Measurements from ENCODE around the gene BAX. TPM values are rescaled to one million over a fixed set of nuclear protein-coding genes. Genes with fewer than 3 reads are reported as not detected.
"Not testable (repeated sequence)": the region's sequence is repeated elsewhere in the genome, so short reads cannot be mapped to it uniquely, and the experiment has no call there.

BAX gene
- total RNA-seq: 127 TPM
- long read RNA-seq, transcript BAX-202 (6 exons, 793 nt): major isoform, 21 of 33 reads
- long read RNA-seq, partial matches to known transcripts: 2 of 33 reads
- long read RNA-seq, other reads (novel, unspliced or antisense): 1 of 33 reads

DNA sequence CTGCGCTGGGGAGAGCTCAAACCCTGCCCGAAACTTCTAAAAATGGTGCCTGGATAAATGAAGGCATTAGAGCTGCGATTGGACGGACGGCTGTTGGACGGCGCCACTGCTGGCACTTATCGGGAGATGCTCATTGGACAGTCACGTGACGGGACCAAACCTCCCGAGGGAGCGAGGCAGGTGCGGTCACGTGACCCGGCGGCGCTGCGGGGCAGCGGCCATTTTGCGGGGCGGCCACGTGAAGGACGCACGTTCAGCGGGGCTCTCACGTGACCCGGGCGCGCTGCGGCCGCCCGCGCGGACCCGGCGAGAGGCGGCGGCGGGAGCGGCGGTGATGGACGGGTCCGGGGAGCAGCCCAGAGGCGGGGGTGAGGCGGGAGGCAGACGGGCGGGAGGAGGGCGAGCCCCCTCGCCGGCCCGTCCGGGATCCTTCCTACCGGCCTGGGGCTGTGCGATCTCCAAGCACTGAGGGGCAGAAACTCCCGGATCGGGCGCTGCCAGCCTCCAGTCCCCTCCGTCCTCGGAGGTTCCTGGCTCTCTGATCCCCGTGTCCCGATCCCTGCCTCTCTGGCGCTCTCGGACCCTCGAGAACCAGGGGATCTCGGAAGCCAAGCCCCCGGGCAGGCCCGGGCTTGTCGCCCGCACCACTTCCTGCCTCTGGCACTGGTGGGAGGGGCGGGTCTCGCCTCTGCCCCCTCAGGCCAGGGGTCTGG is at the start of gene BAX:
TSS of gene BAX (plus strand) at position 281 of the 713 bp plus-strand sequence. CDS start at position 335, 54 bp downstream.
- H3K27ac ChIP-seq: peak within 1 kb of the TSS; percentile 92
- H3K36me3 ChIP-seq: peaks cover 9% of the 10 kb centered on the region
- no peaks in the 10 kb centered on the region for H3K27me3 ChIP-seq
- H3K9me3 ChIP-seq: no peaks in the 10 kb centered on the region
- intact Hi-C loops (cut with DNase I): no loop called here
- DNase-seq (peak; percentile 99), ATAC-seq (peak; percentile 96)
- H3K4me3 ChIP-seq: peak within 1 kb of the TSS; percentile 97
- peaks cover 13% of the 10 kb centered on the region for H3K4me1 ChIP-seq
- TF ChIP-seq, protein P1, sequence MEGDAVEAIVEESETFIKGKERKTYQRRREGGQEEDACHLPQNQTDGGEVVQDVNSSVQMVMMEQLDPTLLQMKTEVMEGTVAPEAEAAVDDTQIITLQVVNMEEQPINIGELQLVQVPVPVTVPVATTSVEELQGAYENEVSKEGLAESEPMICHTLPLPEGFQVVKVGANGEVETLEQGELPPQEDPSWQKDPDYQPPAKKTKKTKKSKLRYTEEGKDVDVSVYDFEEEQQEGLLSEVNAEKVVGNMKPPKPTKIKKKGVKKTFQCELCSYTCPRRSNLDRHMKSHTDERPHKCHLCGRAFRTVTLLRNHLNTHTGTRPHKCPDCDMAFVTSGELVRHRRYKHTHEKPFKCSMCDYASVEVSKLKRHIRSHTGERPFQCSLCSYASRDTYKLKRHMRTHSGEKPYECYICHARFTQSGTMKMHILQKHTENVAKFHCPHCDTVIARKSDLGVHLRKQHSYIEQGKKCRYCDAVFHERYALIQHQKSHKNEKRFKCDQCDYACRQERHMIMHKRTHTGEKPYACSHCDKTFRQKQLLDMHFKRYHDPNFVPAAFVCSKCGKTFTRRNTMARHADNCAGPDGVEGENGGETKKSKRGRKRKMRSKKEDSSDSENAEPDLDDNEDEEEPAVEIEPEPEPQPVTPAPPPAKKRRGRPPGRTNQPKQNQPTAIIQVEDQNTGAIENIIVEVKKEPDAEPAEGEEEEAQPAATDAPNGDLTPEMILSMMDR (IDR thresholded peaks at IDR 0.05): no peak

DNA sequence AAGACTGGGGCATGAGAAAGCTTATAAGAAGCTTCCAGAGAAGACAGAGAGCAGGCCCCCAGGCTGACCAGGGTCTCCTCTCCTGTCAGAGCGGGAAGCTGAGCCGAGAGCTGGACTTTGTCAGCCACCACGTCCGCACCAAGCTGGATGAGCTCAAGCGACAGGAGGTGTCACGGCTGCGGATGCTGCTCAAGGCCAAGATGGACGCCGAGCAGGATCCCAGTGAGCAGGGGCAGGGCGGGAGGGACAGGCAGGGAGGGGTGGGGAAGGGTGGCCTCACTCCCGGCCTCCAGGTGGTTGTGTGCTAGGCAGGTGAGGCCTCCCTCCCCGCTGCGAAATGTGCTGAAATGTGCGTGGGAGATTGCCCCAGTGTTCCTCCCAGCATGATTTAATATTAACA is 49.0 kb upstream of the BAX start:
- no peak overlapping the region for H3K27ac ChIP-seq
- no peaks in the 10 kb centered on the region for H3K27me3 ChIP-seq
- intact Hi-C loops (cut with DNase I): no loop called here
- no peak for DNase-seq
- H3K9me3 ChIP-seq: no peaks in the 10 kb centered on the region
- H3K4me3 ChIP-seq: no peak overlapping the region
- H3K4me1 ChIP-seq: peaks cover 41% of the 10 kb centered on the region
- H3K36me3 ChIP-seq: peaks cover 64% of the 10 kb centered on the region
- TF ChIP-seq, protein P1 (IDR thresholded peaks at IDR 0.05): no peak
- ATAC-seq: no peak

DNA sequence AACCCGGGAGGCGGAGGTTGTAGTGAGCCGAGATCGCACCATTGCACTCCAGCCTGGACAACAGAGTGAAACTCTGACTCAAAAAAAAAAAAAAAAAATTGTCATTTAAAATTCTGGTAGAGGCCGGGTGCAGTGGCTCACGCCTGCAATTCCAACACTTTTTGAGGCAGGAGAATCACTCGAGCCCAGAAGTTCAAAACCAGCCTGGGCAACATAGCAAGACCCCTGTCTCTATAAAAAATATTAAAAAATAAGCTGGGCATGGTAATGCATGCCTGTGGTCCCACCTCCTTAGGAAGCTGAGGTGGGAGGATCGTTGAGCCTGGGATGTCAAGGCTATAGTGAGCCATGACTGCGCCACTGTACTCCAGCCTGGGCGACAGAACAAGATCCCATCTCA is 48.4 kb upstream of the BAX start:
- Histone ChIP-seq H3K36me3 (peaks cover 71% of the 10 kb centered on the region), H3K4me3 (no peak overlapping the region), H3K9me3 (no peaks in the 10 kb centered on the region), H3K27me3 (no peaks in the 10 kb centered on the region), H3K27ac (no peak overlapping the region), H3K4me1 (peaks cover 34% of the 10 kb centered on the region)
- ATAC-seq: no peak
- intact Hi-C loops (cut with DNase I): no loop called here
- no peak for DNase-seq
- TF ChIP-seq, protein P1 (IDR thresholded peaks at IDR 0.05): no peak

DNA sequence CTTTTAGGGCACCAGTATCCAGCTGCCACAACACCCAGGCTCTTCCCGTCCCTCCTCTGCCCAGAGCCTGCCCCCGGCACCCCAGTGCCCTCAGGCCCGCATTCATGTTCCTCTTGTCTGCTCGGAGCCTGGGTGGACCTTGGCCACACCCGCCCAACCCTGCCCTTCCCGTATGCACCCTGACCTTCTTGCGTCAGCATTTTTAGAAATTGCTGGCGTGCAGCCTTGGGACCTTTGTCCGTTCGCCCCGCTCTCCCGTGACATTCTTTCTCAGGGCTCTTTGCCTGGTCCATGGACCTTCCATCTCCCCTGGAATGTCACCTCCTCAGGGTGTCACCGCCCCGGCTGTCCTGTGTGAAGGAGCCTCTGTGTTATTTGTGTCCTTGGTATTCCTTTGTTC is 47.0 kb upstream of the BAX start:
- no peaks in the 10 kb centered on the region for H3K27me3 ChIP-seq
- ATAC-seq (peak; percentile 94), DNase-seq (peak; percentile 85)
- TF ChIP-seq, protein P1 (IDR thresholded peaks at IDR 0.05): no peak
- H3K9me3 ChIP-seq: no peaks in the 10 kb centered on the region
- H3K27ac ChIP-seq: peak overlapping the region; percentile 71
- H3K4me3 ChIP-seq: no peak overlapping the region
- intact Hi-C loops (cut with DNase I): no loop called here
- H3K4me1 ChIP-seq: peaks cover 20% of the 10 kb centered on the region
- peaks cover 77% of the 10 kb centered on the region for H3K36me3 ChIP-seq

DNA sequence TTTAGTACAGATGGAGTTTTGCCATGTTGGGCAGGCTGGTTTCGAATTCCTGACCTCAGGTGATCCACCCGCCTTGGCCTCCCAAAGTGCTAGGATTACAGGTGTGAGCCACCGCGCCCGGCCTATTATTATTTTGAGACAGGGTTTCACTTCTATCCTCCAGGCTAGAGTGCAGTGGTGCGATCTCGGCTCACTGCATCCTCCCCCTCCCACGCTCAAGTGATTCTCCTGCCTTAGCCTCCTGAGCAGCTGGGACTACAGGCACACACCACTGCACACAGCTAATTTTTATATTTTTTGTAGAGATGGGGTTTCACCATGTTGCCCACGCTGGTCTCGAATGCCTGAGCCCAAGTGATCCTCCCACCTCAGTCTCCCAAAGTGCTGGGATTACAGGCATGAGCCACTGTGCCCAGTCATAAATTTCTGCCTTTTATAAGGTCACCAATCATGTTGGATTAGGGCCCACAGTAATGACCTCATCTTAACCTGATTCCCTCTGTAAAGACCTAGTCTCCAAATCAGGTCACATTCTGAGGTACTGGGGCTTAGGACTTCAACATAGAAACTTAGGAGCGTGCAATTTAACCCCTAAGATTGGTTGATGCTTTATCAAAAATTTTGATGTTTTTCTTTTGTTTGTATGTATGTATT is 45.1 kb upstream of the BAX start:
- H3K4me3 ChIP-seq; H3K27me3 ChIP-seq; ATAC-seq; H3K9me3 ChIP-seq; DNase-seq; intact Hi-C loops (cut with DNase I): not testable (repeated sequence)
- Histone ChIP-seq H3K36me3 (peaks cover 91% of the 10 kb centered on the region), H3K27ac (peak overlapping the region; percentile 51), H3K4me1 (peaks cover 16% of the 10 kb centered on the region)

DNA sequence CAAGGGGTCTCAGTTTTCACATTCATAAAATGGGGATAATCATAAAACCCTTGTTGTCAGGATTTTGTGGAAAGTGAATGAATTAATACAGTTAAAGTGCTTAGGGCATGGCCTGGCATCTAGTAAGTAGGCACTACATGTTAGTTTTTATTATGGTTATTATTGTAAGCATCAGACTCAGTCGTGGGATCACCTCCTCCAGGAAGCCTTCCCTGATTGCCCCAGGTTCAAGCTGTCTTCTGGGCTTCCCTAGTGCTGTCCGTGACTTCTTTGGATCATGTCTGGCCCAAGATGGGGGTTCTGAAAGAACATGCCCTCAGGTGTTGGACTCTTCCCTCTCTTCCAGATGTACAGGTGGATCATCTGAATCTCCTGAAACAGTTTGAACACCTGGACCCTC is 43.9 kb upstream of the BAX start:
- Histone ChIP-seq H3K4me1 (peaks cover 16% of the 10 kb centered on the region), H3K9me3 (no peaks in the 10 kb centered on the region), H3K27me3 (no peaks in the 10 kb centered on the region), H3K36me3 (peaks cover 91% of the 10 kb centered on the region), H3K4me3 (no peak overlapping the region), H3K27ac (no peak overlapping the region)
- intact Hi-C loops (cut with DNase I): no loop called here
- DNase-seq (no peak), ATAC-seq (no peak)
- TF ChIP-seq, protein P1 (IDR thresholded peaks at IDR 0.05): no peak

All from upper lobe of right lung (tissue), 1 donor.